HepG2 (cell line): ENCODE results near the gene BRD3. TPM values are rescaled to one million over a fixed set of nuclear protein-coding genes. Genes with fewer than 3 reads are reported as not detected.

Experiments used
- CREB1 ChIP-seq, 2 experiments: fragments of 450-650 bp in 1 of 2; IDR thresholded peaks; 2 replicates each; pipeline ENCODE4 v1.6.1; 2016 to 2017; ENCODE audit warnings: control low read depth in 1 of 2, mild to moderate bottlenecking in 1 of 2, missing compliant biosample characterization in 1 of 2, missing genetic modification characterization in 1 of 2
- FOSL2 ChIP-seq: sonication (generic); formaldehyde crosslinking; IDR thresholded peaks from 2 replicates; pipeline ENCODE4 v1.4.0; 2020; ENCODE audit warnings: missing genetic modification reagents
- FOXK2 ChIP-seq: fragments of 450-650 bp; IDR thresholded peaks from 2 replicates; pipeline ENCODE4 v1.6.1; 2016
- KLF6 ChIP-seq: IDR thresholded peaks from 2 replicates; pipeline ENCODE4 v1.8.0; 2016; ENCODE audit warnings: missing biosample characterization, missing genetic modification reagents
- MEIS1 ChIP-seq: sonication (generic); formaldehyde crosslinking; IDR thresholded peaks from 2 replicates; pipeline ENCODE4 v1.9.0; 2021; ENCODE audit warnings: mild to moderate bottlenecking, missing genetic modification reagents, moderate library complexity, borderline replicate concordance
- NPAS2 ChIP-seq: sonication (generic); formaldehyde crosslinking; IDR thresholded peaks from 2 replicates; pipeline ENCODE4 v1.8.0; 2022; ENCODE audit warnings: mild to moderate bottlenecking, missing genetic modification reagents, borderline replicate concordance
- PRPF4 ChIP-seq: fragments of 200-400 bp; formaldehyde crosslinking; IDR thresholded peaks from 2 replicates; pipeline ENCODE4 v1.6.1; 2016; ENCODE audit warnings: low read length, low read depth; ENCODE audit not compliant: poor library complexity, severe bottlenecking
- SMARCE1 ChIP-seq: fragments of 450-650 bp; IDR thresholded peaks from 2 replicates; pipeline ENCODE4 v1.6.1; 2017; ENCODE audit warnings: borderline replicate concordance
- SNAPC2 ChIP-seq: sonication (generic); formaldehyde crosslinking; IDR thresholded peaks from 2 replicates; pipeline ENCODE4 v1.8.1; 2022; ENCODE audit warnings: mild to moderate bottlenecking, missing genetic modification reagents
- SOX6 ChIP-seq, 2 experiments: fragments of 450-650 bp in 1 of 2; sonication (generic) in 1 of 2; formaldehyde crosslinking in 1 of 2; IDR thresholded peaks; 2 replicates each; pipeline versions ENCODE4 v1.4.0 to v1.6.1; 2017 to 2020; ENCODE audit warnings: antibody characterized with exemption in 1 of 2, mild to moderate bottlenecking in 1 of 2, missing genetic modification reagents in 1 of 2
- TGIF2 ChIP-seq: IDR thresholded peaks from 2 replicates; pipeline ENCODE4 v1.6.1; 2016; ENCODE audit warnings: control low read depth, missing compliant biosample characterization
- ZGPAT ChIP-seq: IDR thresholded peaks from 2 replicates; pipeline ENCODE4 v1.6.1; 2016; ENCODE audit warnings: mild to moderate bottlenecking
- ZNF10 ChIP-seq: sonication (generic); formaldehyde crosslinking; IDR thresholded peaks from 2 replicates; pipeline ENCODE4 v1.4.0; 2020; ENCODE audit warnings: mild to moderate bottlenecking, low read depth, missing genetic modification reagents, borderline replicate concordance
- ZNF333 ChIP-seq: sonication (generic); formaldehyde crosslinking; IDR thresholded peaks from 2 replicates; pipeline ENCODE4 v1.4.0; 2020; ENCODE audit warnings: mild to moderate bottlenecking, missing genetic modification reagents, borderline replicate concordance
- ZNF382 ChIP-seq: sonication (generic); formaldehyde crosslinking; IDR thresholded peaks from 2 replicates; pipeline ENCODE4 v1.5.0; 2020; ENCODE audit warnings: missing genetic modification reagents, mild to moderate bottlenecking, borderline replicate concordance
- ZNF383 ChIP-seq: sonication (generic); formaldehyde crosslinking; IDR thresholded peaks from 2 replicates; pipeline ENCODE4 v1.4.0; 2020; ENCODE audit warnings: missing genetic modification reagents, mild to moderate bottlenecking, borderline replicate concordance
- ZNF768 ChIP-seq: sonication (generic); formaldehyde crosslinking; IDR thresholded peaks from 2 replicates; pipeline ENCODE4 v1.4.0; 2020; ENCODE audit warnings: missing genetic modification reagents
- polyA plus RNA-seq, 8 experiments: library from polyadenylated mRNA; depleted of rRNA in 3 of 8; stranded (reverse) in 7 of 8; unstranded in 1 of 8; fragments of >200 nt; fragmentation: Illumina TruSeq in 4 of 8; extraction: Trizol in 4 of 8; gene quantifications; 2 replicates each; pipeline versions ENCODE4 v1.2.1 to v1.2.3, GENCODE V29; 2011 to 2016; ENCODE audit warnings: low read depth in 4 of 8, missing spikeins in 1 of 8, mixed read lengths in 1 of 8; ENCODE audit not compliant: insufficient read depth in 1 of 8
- total RNA-seq, 5 experiments: library from RNA; depleted of rRNA; stranded (reverse); fragments of >200 nt; fragmentation: Illumina TruSeq; extraction: Trizol; gene quantifications; 2 replicates each; pipeline ENCODE4 v1.2.3, GENCODE V29; 2016; ENCODE audit warnings: low read depth in 1 of 5
- TF ChIP-seq, protein P1 (sequence below): sonication (generic); formaldehyde crosslinking; IDR thresholded peaks from 2 replicates; pipeline ENCODE4 v1.4.0; 2020; ENCODE audit warnings: missing genetic modification reagents
- TF ChIP-seq, protein P2 (sequence below): sonication (generic); formaldehyde crosslinking; IDR thresholded peaks from 2 replicates; pipeline ENCODE4 v1.5.1; 2020; ENCODE audit warnings: missing genetic modification reagents, mild to moderate bottlenecking, borderline replicate concordance
- TF ChIP-seq, protein P3 (sequence below): sonication (generic); formaldehyde crosslinking; IDR thresholded peaks from 2 replicates; pipeline ENCODE4 v1.4.0; 2020; ENCODE audit warnings: mild to moderate bottlenecking, missing genetic modification reagents

BRD3 gene
- total and polyA plus RNA-seq, 2 of the 13 experiments (the other 11 are each of a cell fraction or from before 2014, with no cell fraction given) = 5.9 to 12.9 TPM

DNA sequence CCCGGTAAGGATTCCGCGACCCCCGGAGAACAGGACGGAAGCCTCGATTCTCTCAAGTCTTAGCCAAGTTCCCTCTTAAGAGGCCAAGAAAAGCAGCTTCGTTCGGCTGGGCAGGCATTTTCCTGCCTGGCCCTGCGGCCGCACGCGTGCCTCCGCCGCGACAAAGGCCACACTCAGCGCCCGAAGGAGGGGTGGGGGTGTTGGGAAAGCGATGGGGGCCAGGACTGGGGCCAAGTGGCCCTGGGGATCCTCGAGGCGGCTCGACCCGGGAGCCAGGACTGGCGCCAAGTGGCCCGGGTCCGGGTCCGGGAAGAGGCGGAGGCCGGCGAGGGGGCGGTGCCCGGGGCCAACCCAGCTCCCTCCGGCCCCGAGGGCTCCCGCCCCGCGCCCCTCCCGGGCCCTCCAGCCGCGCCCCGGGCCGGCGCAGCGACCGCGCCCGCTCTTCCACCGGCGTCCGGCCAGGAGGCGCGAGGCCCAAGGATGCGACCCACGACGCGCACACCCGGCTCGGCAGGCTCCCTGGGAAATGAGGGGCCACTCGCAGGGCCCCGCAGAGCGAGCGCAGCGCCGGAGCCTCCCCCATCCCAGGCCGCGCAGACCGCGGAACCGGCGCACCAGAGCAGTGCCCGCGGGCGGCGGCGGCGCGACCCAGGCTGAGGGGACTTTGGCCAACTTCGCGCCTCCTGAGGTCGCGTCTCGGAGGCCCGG is 76.5 kb downstream of the BRD3 start (continued):
- peak; percentile 22; the same call in 1 of the 2 replicates for TF ChIP-seq ZNF768 (CRISPR knock-in tag)
- TF ChIP-seq, protein P1, sequence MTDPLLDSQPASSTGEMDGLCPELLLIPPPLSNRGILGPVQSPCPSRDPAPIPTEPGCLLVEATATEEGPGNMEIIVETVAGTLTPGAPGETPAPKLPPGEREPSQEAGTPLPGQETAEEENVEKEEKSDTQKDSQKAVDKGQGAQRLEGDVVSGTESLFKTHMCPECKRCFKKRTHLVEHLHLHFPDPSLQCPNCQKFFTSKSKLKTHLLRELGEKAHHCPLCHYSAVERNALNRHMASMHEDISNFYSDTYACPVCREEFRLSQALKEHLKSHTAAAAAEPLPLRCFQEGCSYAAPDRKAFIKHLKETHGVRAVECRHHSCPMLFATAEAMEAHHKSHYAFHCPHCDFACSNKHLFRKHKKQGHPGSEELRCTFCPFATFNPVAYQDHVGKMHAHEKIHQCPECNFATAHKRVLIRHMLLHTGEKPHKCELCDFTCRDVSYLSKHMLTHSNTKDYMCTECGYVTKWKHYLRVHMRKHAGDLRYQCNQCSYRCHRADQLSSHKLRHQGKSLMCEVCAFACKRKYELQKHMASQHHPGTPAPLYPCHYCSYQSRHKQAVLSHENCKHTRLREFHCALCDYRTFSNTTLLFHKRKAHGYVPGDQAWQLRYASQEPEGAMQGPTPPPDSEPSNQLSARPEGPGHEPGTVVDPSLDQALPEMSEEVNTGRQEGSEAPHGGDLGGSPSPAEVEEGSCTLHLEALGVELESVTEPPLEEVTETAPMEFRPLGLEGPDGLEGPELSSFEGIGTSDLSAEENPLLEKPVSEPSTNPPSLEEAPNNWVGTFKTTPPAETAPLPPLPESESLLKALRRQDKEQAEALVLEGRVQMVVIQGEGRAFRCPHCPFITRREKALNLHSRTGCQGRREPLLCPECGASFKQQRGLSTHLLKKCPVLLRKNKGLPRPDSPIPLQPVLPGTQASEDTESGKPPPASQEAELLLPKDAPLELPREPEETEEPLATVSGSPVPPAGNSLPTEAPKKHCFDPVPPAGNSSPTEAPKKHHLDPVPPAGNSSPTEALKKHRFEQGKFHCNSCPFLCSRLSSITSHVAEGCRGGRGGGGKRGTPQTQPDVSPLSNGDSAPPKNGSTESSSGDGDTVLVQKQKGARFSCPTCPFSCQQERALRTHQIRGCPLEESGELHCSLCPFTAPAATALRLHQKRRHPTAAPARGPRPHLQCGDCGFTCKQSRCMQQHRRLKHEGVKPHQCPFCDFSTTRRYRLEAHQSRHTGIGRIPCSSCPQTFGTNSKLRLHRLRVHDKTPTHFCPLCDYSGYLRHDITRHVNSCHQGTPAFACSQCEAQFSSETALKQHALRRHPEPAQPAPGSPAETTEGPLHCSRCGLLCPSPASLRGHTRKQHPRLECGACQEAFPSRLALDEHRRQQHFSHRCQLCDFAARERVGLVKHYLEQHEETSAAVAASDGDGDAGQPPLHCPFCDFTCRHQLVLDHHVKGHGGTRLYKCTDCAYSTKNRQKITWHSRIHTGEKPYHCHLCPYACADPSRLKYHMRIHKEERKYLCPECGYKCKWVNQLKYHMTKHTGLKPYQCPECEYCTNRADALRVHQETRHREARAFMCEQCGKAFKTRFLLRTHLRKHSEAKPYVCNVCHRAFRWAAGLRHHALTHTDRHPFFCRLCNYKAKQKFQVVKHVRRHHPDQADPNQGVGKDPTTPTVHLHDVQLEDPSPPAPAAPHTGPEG = peak; percentile 40; the same call in 1 of the 2 replicates
- no peak for TF ChIP-seq ZNF382 (CRISPR knock-in tag)
- TF ChIP-seq FOXK2 = no peak
- no peak for TF ChIP-seq CREB1 (IDR thresholded peaks at IDR 0.05)
- TF ChIP-seq CREB1 (CRISPR knock-in tag; IDR thresholded peaks at IDR 0.05) = no peak
- 0 out of 2 replicates have a peak, but pooled peaks have one; percentile 6 for TF ChIP-seq ZGPAT (CRISPR knock-in tag)
- no peak for TF ChIP-seq SNAPC2 (CRISPR knock-in tag)
- TF ChIP-seq ZNF333 (CRISPR knock-in tag) = 0 out of 2 replicates have a peak, but pooled peaks have one; percentile 40
- TF ChIP-seq FOSL2 (CRISPR knock-in tag) = no peak
- no peak for TF ChIP-seq ZNF383 (CRISPR knock-in tag)
- no peak for TF ChIP-seq PRPF4
- no peak for TF ChIP-seq SOX6 (IDR thresholded peaks at IDR 0.05)
- no peak for TF ChIP-seq SOX6 (CRISPR knock-in tag; IDR thresholded peaks at IDR 0.05)
- TF ChIP-seq SMARCE1 = no peak
- TF ChIP-seq, protein P2, sequence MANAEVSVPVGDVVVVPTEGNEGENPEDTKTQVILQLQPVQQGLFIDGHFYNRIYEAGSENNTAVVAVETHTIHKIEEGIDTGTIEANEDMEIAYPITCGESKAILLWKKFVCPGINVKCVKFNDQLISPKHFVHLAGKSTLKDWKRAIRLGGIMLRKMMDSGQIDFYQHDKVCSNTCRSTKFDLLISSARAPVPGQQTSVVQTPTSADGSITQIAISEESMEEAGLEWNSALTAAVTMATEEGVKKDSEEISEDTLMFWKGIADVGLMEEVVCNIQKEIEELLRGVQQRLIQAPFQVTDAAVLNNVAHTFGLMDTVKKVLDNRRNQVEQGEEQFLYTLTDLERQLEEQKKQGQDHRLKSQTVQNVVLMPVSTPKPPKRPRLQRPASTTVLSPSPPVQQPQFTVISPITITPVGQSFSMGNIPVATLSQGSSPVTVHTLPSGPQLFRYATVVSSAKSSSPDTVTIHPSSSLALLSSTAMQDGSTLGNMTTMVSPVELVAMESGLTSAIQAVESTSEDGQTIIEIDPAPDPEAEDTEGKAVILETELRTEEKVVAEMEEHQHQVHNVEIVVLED (CRISPR knock-in tag) = no peak
- TF ChIP-seq KLF6 = no peak
- TF ChIP-seq, protein P3, sequence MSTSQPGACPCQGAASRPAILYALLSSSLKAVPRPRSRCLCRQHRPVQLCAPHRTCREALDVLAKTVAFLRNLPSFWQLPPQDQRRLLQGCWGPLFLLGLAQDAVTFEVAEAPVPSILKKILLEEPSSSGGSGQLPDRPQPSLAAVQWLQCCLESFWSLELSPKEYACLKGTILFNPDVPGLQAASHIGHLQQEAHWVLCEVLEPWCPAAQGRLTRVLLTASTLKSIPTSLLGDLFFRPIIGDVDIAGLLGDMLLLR = no peak
- TF ChIP-seq NPAS2 (CRISPR knock-in tag) = no peak
- TF ChIP-seq TGIF2 (CRISPR knock-in tag) = no peak
- TF ChIP-seq MEIS1 (CRISPR knock-in tag) = no peak
- no peak for TF ChIP-seq ZNF10 (CRISPR knock-in tag)
